OCI-LY7 (cell line): ENCODE data around the gene NTNG2. TPM values are rescaled to one million over a fixed set of nuclear protein-coding genes. Genes with fewer than 3 reads are reported as not detected.

Experiments used
- BruUV-seq: library from RNA; stranded (reverse); fragments of 400-500 nt; replicated peaks from 2 replicates; lab custom pipeline; 2021; lab: Mats Ljungman, UMichigan
- CTCF ChIA-PET: fragments of 300-600 bp; sonication (Branson Sonifier 250); formaldehyde crosslinking; loops from one replicate; lab custom pipeline; 2022; ENCODE audit warnings: antibody characterized with exemption; ENCODE audit not compliant: unreplicated experiment; lab: Charles Lee
- POLR2A ChIA-PET: fragments of 300-600 bp; sonication (Branson Sonifier 250); formaldehyde crosslinking; loops from one replicate; lab custom pipeline; 2022; ENCODE audit warnings: antibody characterized with exemption; lab: Charles Lee
- DNase-seq: peaks from one replicate; pipeline ENCODE4 v3.0.0-alpha.2; 2015; ENCODE audit warnings: low spot score
- H2AFZ ChIP-seq: fragments of 200-600 bp; sonication (generic), shearing (Covaris generic); 2 replicates; pipeline ENCODE4 v1.6.1; 2014; ENCODE audit warnings: mild to moderate bottlenecking, antibody characterized with exemption, low read length, moderate library complexity
- H3K27ac ChIP-seq: fragments of 200-600 bp; sonication (generic); 2 replicates; pipeline ENCODE4 v1.5.1; 2014; ENCODE audit warnings: mixed run types, low read depth, mild to moderate bottlenecking, moderate library complexity, low read length, inconsistent platforms; ENCODE audit not compliant: poor library complexity, severe bottlenecking
- H3K36me3 ChIP-seq: fragments of 200-600 bp; sonication (generic); 2 replicates; pipeline ENCODE4 v1.6.1; 2014; ENCODE audit warnings: mild to moderate bottlenecking, antibody characterized with exemption, low read length, moderate library complexity, mixed read lengths; ENCODE audit not compliant: insufficient read depth
- H3K4me1 ChIP-seq: fragments of 200-600 bp; sonication (generic); 2 replicates; pipeline ENCODE4 v1.5.1; 2014; ENCODE audit warnings: mild to moderate bottlenecking, low read length; ENCODE audit not compliant: insufficient read depth, poor library complexity, severe bottlenecking
- H3K4me2 ChIP-seq: fragments of 200-600 bp; sonication (generic); 2 replicates; pipeline ENCODE4 v1.6.1; 2014; ENCODE audit warnings: mild to moderate bottlenecking, low read length
- H3K4me3 ChIP-seq: fragments of 200-600 bp; sonication (generic); 2 replicates; pipeline ENCODE4 v1.5.1; 2014; ENCODE audit warnings: mild to moderate bottlenecking, low read depth, low read length; ENCODE audit not compliant: poor library complexity, severe bottlenecking
- H3K79me2 ChIP-seq: fragments of 200-600 bp; sonication (generic); 2 replicates; pipeline ENCODE4 v1.6.1; 2016; ENCODE audit warnings: low read depth, mild to moderate bottlenecking, low read length, moderate library complexity, mixed read lengths; ENCODE audit not compliant: insufficient read depth
- H3K9me2 ChIP-seq: fragments of 200-600 bp; sonication (generic); 2 replicates; pipeline ENCODE4 v1.6.1; 2016; ENCODE audit warnings: mild to moderate bottlenecking, low read length, mixed read lengths; ENCODE audit not compliant: insufficient read depth
- H3K9me3 ChIP-seq: fragments of 200-600 bp; sonication (generic); 2 replicates; pipeline ENCODE4 v1.6.1; 2014; ENCODE audit warnings: mild to moderate bottlenecking, mixed run types, low read length, mixed read lengths
- H4K20me1 ChIP-seq: fragments of 200-600 bp; sonication (generic); 2 replicates; pipeline ENCODE4 v1.6.1; 2014; ENCODE audit warnings: mild to moderate bottlenecking, antibody characterized with exemption, low read length, moderate library complexity, mixed read lengths; ENCODE audit not compliant: insufficient read depth
- CTCF ChIP-seq: fragments of 200-600 bp; sonication (generic); conservative IDR thresholded peaks from 2 replicates; pipeline ENCODE4 v1.5.1; 2014; ENCODE audit warnings: mild to moderate bottlenecking, antibody characterized with exemption, low read length, moderate library complexity, mixed read lengths
- EZH2phosphoT487 ChIP-seq: fragments of 200-600 bp; sonication (generic); IDR thresholded peaks from 2 replicates; pipeline ENCODE4 v1.6.1; 2018; ENCODE audit warnings: low read depth, borderline replicate concordance, mild to moderate bottlenecking, mixed run types, antibody characterized with exemption, low read length, moderate library complexity, mixed read lengths
- intact Hi-C: fragments of 100-400 bp; cut with micrococcal nuclease; formaldehyde crosslinking; loops from one replicate; pipeline ENCODE4 v1.10.0; 2022; ENCODE audit not compliant: unreplicated experiment
- total RNA-seq, 2 experiments: library from RNA; depleted of rRNA in 1 of 2; stranded (reverse); fragments of >200 nt in 1 of 2; shearing (Covaris generic) in 1 of 2; gene quantifications; 2 replicates each; pipeline ENCODE4 v1.2.3, GENCODE V29; 2014 to 2022

The NTNG2 gene
- total RNA-seq, 2 experiments from 2014 or later, result 3.2 to 7.5 TPM

GRCh38 chr9:132141948-132142594, 19.8 kb upstream of the NTNG2 start:
- H3K4me1 ChIP-seq, result no peaks in the 10 kb centered on the region
- no peak overlapping the region for H3K4me3 ChIP-seq
- no peaks in the 10 kb centered on the region for H3K36me3 ChIP-seq
- no peaks in the 10 kb centered on the region for H3K9me3 ChIP-seq
- CTCF ChIA-PET, result no interaction called here
- no peak overlapping the region for H2AFZ ChIP-seq
- POLR2A ChIA-PET, result no interaction called here
- intact Hi-C loops, result no loop called here
- DNase-seq, result no peak
- no peaks in the 10 kb centered on the region for H3K79me2 ChIP-seq
- no TSS peak for BruUV-seq
- H3K4me2 ChIP-seq, result no peak overlapping the region
- no peaks in the 10 kb centered on the region for H4K20me1 ChIP-seq
- H3K9me2 ChIP-seq, result no peaks in the 10 kb centered on the region
- H3K27ac ChIP-seq, result no peak overlapping the region
- no peak for TF ChIP-seq CTCF
- no peak for TF ChIP-seq EZH2phosphoT487

GRCh38 chr9:132142924-132143323, 18.9 kb upstream of the NTNG2 start:
- POLR2A ChIA-PET, result interaction anchor here (0.5 to 0.6 kb wide), 2 partner anchors 36 to 767 kb away, joined by 3 to 7 read pairs; no protein-coding TSS in a partner anchor
- Histone ChIP-seq H3K4me2 (no peak overlapping the region), H3K36me3 (no peaks in the 10 kb centered on the region), H3K79me2 (no peaks in the 10 kb centered on the region), H2AFZ (no peak overlapping the region), H3K4me3 (no peak overlapping the region), H3K9me2 (no peaks in the 10 kb centered on the region), H4K20me1 (no peaks in the 10 kb centered on the region), H3K9me3 (no peaks in the 10 kb centered on the region), H3K27ac (no peak overlapping the region), H3K4me1 (no peaks in the 10 kb centered on the region)
- intact Hi-C loops, result no loop called here
- TF ChIP-seq CTCF (no peak), EZH2phosphoT487 (no peak)
- BruUV-seq, result no TSS peak
- no peak for DNase-seq
- CTCF ChIA-PET, result no interaction called here

- CTCF ChIA-PET, result no interaction called here
- Histone ChIP-seq H3K4me1 (no peaks in the 10 kb centered on the region), H3K4me3 (no peak overlapping the region), H3K79me2 (no peaks in the 10 kb centered on the region), H3K36me3 (no peaks in the 10 kb centered on the region), H3K4me2 (no peak overlapping the region), H4K20me1 (no peaks in the 10 kb centered on the region), H3K9me3 (no peaks in the 10 kb centered on the region), H3K9me2 (no peaks in the 10 kb centered on the region), H2AFZ (no peak overlapping the region), H3K27ac (no peak overlapping the region)
- intact Hi-C loops, result no loop called here
- TF ChIP-seq CTCF, result no peak
- DNase-seq, result no peak
- POLR2A ChIA-PET, result interaction anchor here (0.5 kb wide), 1 partner anchor 767 kb away, joined by 3 read pairs; no protein-coding TSS in a partner anchor
- BruUV-seq, result no TSS peak
These were observed 18.5 kb upstream of the NTNG2 start for GRCh38 chr9:132143359-132143758.
